ENCODE data around the gene PDCD1LG2.

Gene PDCD1LG2

GRCh38 chr9:5563886-5564285 is 53.6 kb downstream of the PDCD1LG2 start:
- Histone ChIP-seq H4K8ac (ENCODE audit: low read depth, low read length) (no peak overlapping the region), H3K14ac (ENCODE audit: low read length) (no peak overlapping the region), H3K23ac (ENCODE audit: low read depth, low read length, poor library complexity) (no peak overlapping the region), H2BK5ac (ENCODE audit: low read length) (no peak overlapping the region), H3K4me3 (ENCODE audit: low read length in 2 of 2) (no peak overlapping the region), H2AK5ac (ENCODE audit: low read depth, low read length) (no peak overlapping the region), H3K79me1 (ENCODE audit: low read depth, low read length) (no peaks in the 10 kb centered on the region), H3K9me3 (replicated peaks in 1 of 2; ENCODE audit: control insufficient read depth in 2 of 2, insufficient read depth in 1 of 2, low read depth in 1 of 2, low read length in 2 of 2) (no peaks in the 10 kb centered on the region), H3K36me3 (replicated peaks in 1 of 2; ENCODE audit: control insufficient read depth in 2 of 2, insufficient read depth in 2 of 2, low read length in 2 of 2) (no peaks in the 10 kb centered on the region), H3K27ac (replicated peaks; ENCODE audit: low read length) (no peak overlapping the region), H4K91ac (ENCODE audit: low read depth, low read length, poor library complexity) (no peak overlapping the region), H2BK12ac (ENCODE audit: low read length) (no peak overlapping the region), H3K18ac (ENCODE audit: low read length) (no peak overlapping the region), H3K9ac (ENCODE audit: low read depth, low read length, poor library complexity) (no peak overlapping the region), H2AFZ (ENCODE audit: low read length) (no peak overlapping the region), H2BK120ac (ENCODE audit: low read depth, low read length) (no peak overlapping the region), H3K4me1 (ENCODE audit: control insufficient read depth in 2 of 2, insufficient read depth in 1 of 2, low read depth in 1 of 2, low read length in 2 of 2) (peaks cover 4 to 13% of the 10 kb centered on the region in 2 donors), H2BK15ac (ENCODE audit: low read length) (no peak overlapping the region), H3K27me3 (ENCODE audit: control insufficient read depth in 3 of 3, insufficient read depth in 3 of 3, low read depth in 1 of 3, low read length in 3 of 3) (no peaks in the 10 kb centered on the region), H3K4me2 (ENCODE audit: insufficient read depth, low read length, poor library complexity, severe bottlenecking) (no peak overlapping the region), H3K4ac (ENCODE audit: low read length) (no peak overlapping the region)
- DNase-seq (ENCODE audit: low spot score): no peak

- H3K18ac ChIP-seq (ENCODE audit: low read length): no peak overlapping the region
- H2AFZ ChIP-seq (ENCODE audit: low read length): peak overlapping the region; percentile 74
- H3K4me1 ChIP-seq (ENCODE audit: control insufficient read depth in 2 of 2, insufficient read depth in 1 of 2, low read depth in 1 of 2, low read length in 2 of 2): peaks cover 10 to 18% of the 10 kb centered on the region in 2 donors
- no peak overlapping the region for H3K4me3 ChIP-seq (ENCODE audit: low read length in 2 of 2)
- H3K9ac ChIP-seq (ENCODE audit: low read depth, low read length, poor library complexity): no peak overlapping the region
- H2BK120ac ChIP-seq (ENCODE audit: low read depth, low read length): no peak overlapping the region
- no peaks in the 10 kb centered on the region for H3K27me3 ChIP-seq (ENCODE audit: control insufficient read depth in 3 of 3, insufficient read depth in 3 of 3, low read depth in 1 of 3, low read length in 3 of 3)
- H2AK5ac ChIP-seq (ENCODE audit: low read depth, low read length): no peak overlapping the region
- no peak overlapping the region for H2BK5ac ChIP-seq (ENCODE audit: low read length)
- H3K4me2 ChIP-seq (ENCODE audit: insufficient read depth, low read length, poor library complexity, severe bottlenecking): no peak overlapping the region
- H4K8ac ChIP-seq (ENCODE audit: low read depth, low read length): no peak overlapping the region
- no peak overlapping the region for H2BK15ac ChIP-seq (ENCODE audit: low read length)
- H3K79me1 ChIP-seq (ENCODE audit: low read depth, low read length): no peaks in the 10 kb centered on the region
- WGBS, 2 donors (ENCODE audit: extremely low coverage in 2 of 2, insufficient read length in 2 of 2, insufficient replicate concordance in 1 of 2): no CpG with 5 or more reads among the region's 6 CpGs
- H3K27ac ChIP-seq (replicated peaks; ENCODE audit: low read length): no peak overlapping the region
- no peak overlapping the region for H3K4ac ChIP-seq (ENCODE audit: low read length)
- DNase-seq (ENCODE audit: low spot score): no peak
- no peak overlapping the region for H4K91ac ChIP-seq (ENCODE audit: low read depth, low read length, poor library complexity)
- no peaks in the 10 kb centered on the region for H3K9me3 ChIP-seq (replicated peaks in 1 of 2; ENCODE audit: control insufficient read depth in 2 of 2, insufficient read depth in 1 of 2, low read depth in 1 of 2, low read length in 2 of 2)
- no peak overlapping the region for H2BK12ac ChIP-seq (ENCODE audit: low read length)
- H3K14ac ChIP-seq (ENCODE audit: low read length): no peak overlapping the region
- no peak overlapping the region for H3K23ac ChIP-seq (ENCODE audit: low read depth, low read length, poor library complexity)
- H3K36me3 ChIP-seq (replicated peaks in 1 of 2; ENCODE audit: control insufficient read depth in 2 of 2, insufficient read depth in 2 of 2, low read length in 2 of 2): no peaks in the 10 kb centered on the region
Observed at GRCh38 chr9:5566054-5566618, 55.8 kb downstream of the PDCD1LG2 start.

DNA sequence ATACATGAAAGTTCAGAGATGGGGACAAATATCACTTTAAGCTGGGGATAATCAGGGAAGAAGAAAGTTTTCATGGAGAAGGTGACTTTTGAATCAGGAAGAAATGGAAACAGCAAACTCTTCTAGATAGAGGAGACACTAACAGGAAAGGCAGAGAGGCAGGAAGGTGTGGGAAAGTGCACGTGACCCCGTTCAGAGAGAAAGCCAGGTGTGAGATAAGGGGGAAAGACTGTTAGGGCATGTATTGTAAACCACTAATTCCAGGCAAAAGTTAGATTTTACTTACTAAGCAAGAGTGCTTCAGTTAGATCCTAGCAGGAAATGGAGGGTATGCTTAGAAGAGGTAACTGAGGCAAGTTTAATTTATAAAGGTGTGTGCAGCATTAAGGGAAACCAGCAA is 58.5 kb downstream of the PDCD1LG2 start:
- H3K4me2 ChIP-seq (ENCODE audit: insufficient read depth, low read length, poor library complexity, severe bottlenecking): no peak overlapping the region

GRCh38 chr9:5569409-5569808 is 59.1 kb downstream of the PDCD1LG2 start:
- Histone ChIP-seq H3K4me2 (ENCODE audit: insufficient read depth, low read length, poor library complexity, severe bottlenecking) (no peak overlapping the region), H3K9ac (ENCODE audit: low read depth, low read length, poor library complexity) (no peak overlapping the region), H3K4ac (ENCODE audit: low read length) (no peak overlapping the region), H2AFZ (ENCODE audit: low read length) (peak overlapping the region; percentile 54), H2BK15ac (ENCODE audit: low read length) (no peak overlapping the region), H2BK12ac (ENCODE audit: low read length) (no peak overlapping the region), H3K4me1 (ENCODE audit: control insufficient read depth in 2 of 2, insufficient read depth in 1 of 2, low read depth in 1 of 2, low read length in 2 of 2) (peaks cover 6 to 10% of the 10 kb centered on the region in 2 donors), H3K14ac (ENCODE audit: low read length) (no peak overlapping the region), H4K91ac (ENCODE audit: low read depth, low read length, poor library complexity) (no peak overlapping the region), H3K9me3 (replicated peaks in 1 of 2; ENCODE audit: control insufficient read depth in 2 of 2, insufficient read depth in 1 of 2, low read depth in 1 of 2, low read length in 2 of 2) (no peaks in the 10 kb centered on the region), H4K8ac (ENCODE audit: low read depth, low read length) (no peak overlapping the region), H2AK5ac (ENCODE audit: low read depth, low read length) (no peak overlapping the region), H3K27me3 (ENCODE audit: control insufficient read depth in 3 of 3, insufficient read depth in 3 of 3, low read depth in 1 of 3, low read length in 3 of 3) (no peaks in the 10 kb centered on the region), H3K36me3 (replicated peaks in 1 of 2; ENCODE audit: control insufficient read depth in 2 of 2, insufficient read depth in 2 of 2, low read length in 2 of 2) (no peaks in the 10 kb centered on the region), H2BK120ac (ENCODE audit: low read depth, low read length) (no peak overlapping the region), H2BK5ac (ENCODE audit: low read length) (no peak overlapping the region), H3K23ac (ENCODE audit: low read depth, low read length, poor library complexity) (no peak overlapping the region), H3K79me1 (ENCODE audit: low read depth, low read length) (no peaks in the 10 kb centered on the region), H3K4me3 (ENCODE audit: low read length in 2 of 2) (no peak overlapping the region), H3K27ac (replicated peaks; ENCODE audit: low read length) (no peak overlapping the region), H3K18ac (ENCODE audit: low read length) (no peak overlapping the region)
- DNase-seq (ENCODE audit: low spot score): no peak

More for the DNA sequence above, 58.5 kb downstream of the PDCD1LG2 start:
- Histone ChIP-seq H4K91ac (ENCODE audit: low read depth, low read length, poor library complexity) (no peak overlapping the region), H3K4me1 (ENCODE audit: control insufficient read depth in 2 of 2, insufficient read depth in 1 of 2, low read depth in 1 of 2, low read length in 2 of 2) (peaks cover 6 to 10% of the 10 kb centered on the region in 2 donors), H3K27ac (replicated peaks; ENCODE audit: low read length) (no peak overlapping the region), H2AK5ac (ENCODE audit: low read depth, low read length) (no peak overlapping the region), H2BK12ac (ENCODE audit: low read length) (no peak overlapping the region), H3K9me3 (replicated peaks in 1 of 2; ENCODE audit: control insufficient read depth in 2 of 2, insufficient read depth in 1 of 2, low read depth in 1 of 2, low read length in 2 of 2) (no peaks in the 10 kb centered on the region), H2AFZ (ENCODE audit: low read length) (peak overlapping the region; percentile 54), H3K9ac (ENCODE audit: low read depth, low read length, poor library complexity) (no peak overlapping the region), H3K23ac (ENCODE audit: low read depth, low read length, poor library complexity) (no peak overlapping the region), H3K4me3 (ENCODE audit: low read length in 2 of 2) (no peak overlapping the region), H3K79me1 (ENCODE audit: low read depth, low read length) (no peaks in the 10 kb centered on the region), H3K18ac (ENCODE audit: low read length) (no peak overlapping the region), H2BK15ac (ENCODE audit: low read length) (no peak overlapping the region), H2BK5ac (ENCODE audit: low read length) (no peak overlapping the region), H3K27me3 (ENCODE audit: control insufficient read depth in 3 of 3, insufficient read depth in 3 of 3, low read depth in 1 of 3, low read length in 3 of 3) (no peaks in the 10 kb centered on the region), H3K4ac (ENCODE audit: low read length) (no peak overlapping the region), H2BK120ac (ENCODE audit: low read depth, low read length) (no peak overlapping the region), H3K14ac (ENCODE audit: low read length) (no peak overlapping the region), H3K36me3 (replicated peaks in 1 of 2; ENCODE audit: control insufficient read depth in 2 of 2, insufficient read depth in 2 of 2, low read length in 2 of 2) (no peaks in the 10 kb centered on the region), H4K8ac (ENCODE audit: low read depth, low read length) (no peak overlapping the region)
- WGBS, 2 donors (ENCODE audit: extremely low coverage in 2 of 2, insufficient read length in 2 of 2, insufficient replicate concordance in 1 of 2): no CpG with 5 or more reads among the region's 2 CpGs
- DNase-seq (ENCODE audit: low spot score): no peak

All from neuronal stem cell (in vitro differentiated cells).